Activated naive CD4-positive, alpha-beta T cell treated with anti-CD3 and anti-CD28 coated beads, Interleukin-2, amount 50 U/mL, for 72 hours (primary cell): ENCODE data around the gene CREG2. TPM values are rescaled to one million over a fixed set of nuclear protein-coding genes. Genes with fewer than 3 reads are reported as not detected.
"Not testable (repeated sequence)": the region's sequence is repeated elsewhere in the genome, so short reads cannot be mapped to it uniquely, and the experiment has no call there.

Experiments used
- ATAC-seq, 2 donors: fragments of 150-1000 bp; cut with Tn5 transposase; 2 replicates each; pipeline ENCODE4 v1.10.0; 2021; ENCODE audit warnings: mild to moderate bottlenecking in 2 of 2, moderate library complexity in 2 of 2
- DNase-seq, 2 donors: peaks; one replicate each; pipeline ENCODE4 v3.0.0; 2021 to 2022; ENCODE audit warnings: low spot score in 2 of 2
- H3K27ac Mint-ChIP-seq, 2 donors: one replicate each; pipeline ENCODE4 v1.8.0; 2022; ENCODE audit warnings: mild to moderate bottlenecking in 2 of 2, mixed read lengths in 2 of 2
- H3K36me3 Mint-ChIP-seq, 2 donors: one replicate each; pipeline ENCODE4 v1.8.0; 2022; ENCODE audit warnings: mixed read lengths in 2 of 2
- H3K9me3 Mint-ChIP-seq, 2 donors: one replicate each; pipeline ENCODE4 v1.8.0; 2022; ENCODE audit warnings: mixed read lengths in 2 of 2
- total RNA-seq, 2 donors: library from RNA; stranded (reverse); gene quantifications; one replicate each; pipeline ENCODE4 v1.2.3, GENCODE V29; 2022

The CREG2 gene
- total RNA-seq, 2 donors from 2014 or later: not detected

GRCh38 chr2:101361522-101361921, 25.8 kb downstream of the CREG2 start:
- ATAC-seq (peak in 1 of 2 donors; percentile 45), DNase-seq (no peak)
- Mint-ChIP-seq H3K9me3 (no peaks in the 10 kb centered on the region), H3K36me3 (no peaks in the 10 kb centered on the region), H3K27ac (no peak overlapping the region)

GRCh38 chr2:101361121-101361520, 26.2 kb downstream of the CREG2 start:
- H3K27ac Mint-ChIP-seq: no peak overlapping the region
- ATAC-seq: no peak

GRCh38 chr2:101360232-101360631, 27.1 kb downstream of the CREG2 start:
- ATAC-seq (no peak), DNase-seq (no peak)
- Mint-ChIP-seq H3K9me3 (no peaks in the 10 kb centered on the region), H3K27ac (no peak overlapping the region), H3K36me3 (no peaks in the 10 kb centered on the region)

More at GRCh38 chr2:101361121-101361520, 26.2 kb downstream of the CREG2 start:
- no peaks in the 10 kb centered on the region for H3K9me3 Mint-ChIP-seq
- no peaks in the 10 kb centered on the region for H3K36me3 Mint-ChIP-seq
- no peak for DNase-seq

GRCh38 chr2:101359410-101359954, 27.8 kb downstream of the CREG2 start:
- Mint-ChIP-seq H3K27ac (no peak overlapping the region), H3K36me3 (no peaks in the 10 kb centered on the region), H3K9me3 (no peaks in the 10 kb centered on the region)
- DNase-seq: no peak
- no peak for ATAC-seq

GRCh38 chr2:101357376-101357775, 29.9 kb downstream of the CREG2 start:
- Mint-ChIP-seq H3K36me3 (no peaks in the 10 kb centered on the region), H3K9me3 (no peaks in the 10 kb centered on the region), H3K27ac (no peak overlapping the region)
- DNase-seq: no peak
- ATAC-seq: no peak

GRCh38 chr2:101356521-101356920, 30.8 kb downstream of the CREG2 start:
- no peak overlapping the region for H3K27ac Mint-ChIP-seq
- no peaks in the 10 kb centered on the region for H3K36me3 Mint-ChIP-seq
- ATAC-seq: no peak
- DNase-seq: no peak
- no peaks in the 10 kb centered on the region for H3K9me3 Mint-ChIP-seq

GRCh38 chr2:101356055-101356454, 31.2 kb downstream of the CREG2 start:
- Mint-ChIP-seq H3K36me3 (no peaks in the 10 kb centered on the region), H3K27ac (no peak overlapping the region)
- no peak for DNase-seq

GRCh38 chr2:101355401-101356054, 31.8 kb downstream of the CREG2 start:
- no peak for ATAC-seq
- Mint-ChIP-seq H3K36me3 (no peaks in the 10 kb centered on the region), H3K9me3 (no peaks in the 10 kb centered on the region), H3K27ac (no peak overlapping the region)
- no peak for DNase-seq

More at GRCh38 chr2:101356055-101356454, 31.2 kb downstream of the CREG2 start:
- no peak for ATAC-seq
- no peaks in the 10 kb centered on the region for H3K9me3 Mint-ChIP-seq

GRCh38 chr2:101354420-101355311, 32.6 kb downstream of the CREG2 start:
- Mint-ChIP-seq H3K9me3 (no peaks in the 10 kb centered on the region), H3K27ac (no peak overlapping the region), H3K36me3 (no peaks in the 10 kb centered on the region)
- ATAC-seq (no peak), DNase-seq (no peak)

GRCh38 chr2:101352631-101353030, 34.7 kb downstream of the CREG2 start:
- not testable (repeated sequence) for ATAC-seq, H3K27ac Mint-ChIP-seq, DNase-seq, H3K9me3 Mint-ChIP-seq, H3K36me3 Mint-ChIP-seq

- ATAC-seq (no peak), DNase-seq (no peak)
- no peaks in the 10 kb centered on the region for H3K9me3 Mint-ChIP-seq
- H3K36me3 Mint-ChIP-seq: no peaks in the 10 kb centered on the region
- H3K27ac Mint-ChIP-seq: no peak overlapping the region
Observed at GRCh38 chr2:101351207-101351606, 36.1 kb downstream of the CREG2 start.

- Mint-ChIP-seq H3K27ac (no peak overlapping the region), H3K36me3 (no peaks in the 10 kb centered on the region), H3K9me3 (no peaks in the 10 kb centered on the region)
- ATAC-seq (no peak), DNase-seq (no peak)
Observed at GRCh38 chr2:101349893-101350662, 37.2 kb downstream of the CREG2 start.

- Mint-ChIP-seq H3K9me3 (no peaks in the 10 kb centered on the region), H3K27ac (no peak overlapping the region), H3K36me3 (no peaks in the 10 kb centered on the region)
- no peak for ATAC-seq
- DNase-seq: no peak
Observed at GRCh38 chr2:101348883-101349282, 38.4 kb downstream of the CREG2 start.

GRCh38 chr2:101346909-101347308, 40.4 kb downstream of the CREG2 start:
- no peak for ATAC-seq
- no peaks in the 10 kb centered on the region for H3K36me3 Mint-ChIP-seq
- H3K27ac Mint-ChIP-seq: no peak overlapping the region
- H3K9me3 Mint-ChIP-seq: no peaks in the 10 kb centered on the region
- DNase-seq: no peak

GRCh38 chr2:101344137-101344536, 43.2 kb downstream of the CREG2 start:
- no peak for ATAC-seq
- no peak overlapping the region for H3K27ac Mint-ChIP-seq
- H3K36me3 Mint-ChIP-seq: no peaks in the 10 kb centered on the region
- DNase-seq: no peak
- no peaks in the 10 kb centered on the region for H3K9me3 Mint-ChIP-seq

GRCh38 chr2:101342625-101343008, 44.7 kb downstream of the CREG2 start:
- Mint-ChIP-seq H3K27ac (no peak overlapping the region), H3K9me3 (no peaks in the 10 kb centered on the region), H3K36me3 (no peaks in the 10 kb centered on the region)
- ATAC-seq: no peak
- DNase-seq: no peak
